A673 (cell line): ENCODE data around the gene C19orf67.

ENCODE experiments used
- CTCF ChIP-seq: fragments of 300-800, 200-600 bp; sonication (generic); conservative IDR thresholded peaks from 2 replicates; pipeline ENCODE4 v1.5.1; 2017; ENCODE audit warnings: low read depth, mild to moderate bottlenecking, antibody characterized with exemption, low read length, moderate library complexity, mixed read lengths
- EZH2 ChIP-seq: fragments of 200-600 bp; sonication (generic); IDR thresholded peaks from 2 replicates; pipeline ENCODE4 v1.6.1; 2017; ENCODE audit warnings: borderline replicate concordance, low read depth, mild to moderate bottlenecking, mixed read lengths, antibody characterized with exemption, low read length; ENCODE audit not compliant: poor library complexity, severe bottlenecking

- TF ChIP-seq CTCF (no peak), EZH2 (no peak)
Measured at GRCh38 chr19:14090509-14091080, 5.0 kb upstream of the C19orf67 start, which contains the start of gene SAMD1.
